Left forelimb (tissue), 1 donor: ENCODE results near the gene NGEF.

Source experiments
- DNase-seq: peaks from one replicate; pipeline ENCODE4 v3.0.0-alpha.2; 2018; ENCODE audit warnings: low spot score

NGEF gene

DNA sequence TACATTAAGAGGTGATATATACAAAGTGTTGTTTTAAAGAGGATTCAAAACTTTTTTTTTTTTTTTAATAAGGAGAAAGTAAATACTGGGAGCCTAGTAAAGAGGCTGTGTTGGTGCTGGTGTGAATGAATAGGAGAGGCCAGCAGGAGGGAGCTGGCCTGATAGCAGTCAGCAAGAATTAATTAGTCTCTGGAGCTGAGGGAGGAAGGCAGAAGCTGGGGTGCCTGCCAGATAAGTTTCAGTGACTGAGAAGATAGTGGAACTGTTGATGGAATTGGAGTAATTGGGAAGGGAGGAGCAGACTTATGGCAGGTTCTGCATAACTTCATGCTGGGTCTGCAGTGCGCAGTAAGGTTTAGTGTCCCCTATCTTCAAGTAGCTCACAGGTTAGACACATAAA is 179.2 kb downstream of the NGEF start:
- no peak for DNase-seq

DNA sequence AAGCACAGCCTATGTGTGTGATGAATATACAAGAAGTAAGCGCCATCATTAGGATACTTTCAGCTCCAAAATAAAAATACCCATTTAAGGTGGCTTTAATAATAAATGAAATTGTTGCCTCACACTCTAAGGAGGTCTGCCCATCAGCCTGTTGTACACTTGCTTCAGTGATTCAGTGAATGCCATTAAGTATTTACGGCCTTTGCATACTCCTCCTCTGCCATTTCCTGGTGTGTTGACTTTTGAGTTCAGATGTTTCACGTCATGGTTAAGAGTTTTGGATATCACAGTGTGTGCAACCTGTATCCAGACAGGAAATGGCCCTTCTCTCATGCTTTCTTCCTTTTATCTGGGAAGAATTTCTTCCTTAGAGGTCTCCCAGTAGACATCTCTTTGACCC is 181.6 kb downstream of the NGEF start:
- DNase-seq = no peak

DNA sequence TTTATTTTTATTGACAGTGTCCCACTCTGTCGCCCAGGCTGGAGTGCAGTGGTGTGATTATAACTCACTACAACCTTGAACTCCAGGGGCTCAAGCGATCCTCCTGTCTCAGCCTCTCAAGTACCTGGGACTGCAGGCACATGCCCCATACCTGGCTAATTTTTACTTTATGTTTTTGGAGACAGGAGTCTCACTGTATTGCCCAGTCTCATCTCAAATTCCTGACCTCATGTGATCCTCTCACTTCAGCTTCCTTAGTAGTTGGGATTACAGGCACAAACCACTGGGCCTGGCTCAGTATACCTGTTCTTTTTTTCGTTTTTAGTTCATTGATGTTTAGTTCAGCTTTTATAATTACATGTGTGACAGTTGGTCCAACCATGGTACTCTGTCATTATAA is 183.1 kb downstream of the NGEF start:
- no peak for DNase-seq
